Stromal cell of bone marrow (primary cell): ENCODE measurements around the gene RUNX3.
A peak's percentile ranks its signal among the peaks of the same experiment; 100 is the strongest.

Source experiments
- DNase-seq: peaks from one replicate; pipeline ENCODE4 v3.0.0-alpha.2; 2012; ENCODE audit warnings: low read depth

The RUNX3 gene

GRCh38 chr1:24946861-24947658 lies 17.0 kb upstream of the RUNX3 start:
- DNase-seq: peak; percentile 10

- no peak for DNase-seq
Measured at GRCh38 chr1:24945354-24946326, 15.6 kb upstream of the RUNX3 start.

GRCh38 chr1:24944318-24944717 lies 14.2 kb upstream of the RUNX3 start:
- DNase-seq: no peak

- DNase-seq: no peak
Measured at GRCh38 chr1:24942789-24943188, 12.7 kb upstream of the RUNX3 start.

- DNase-seq: no peak
Measured at GRCh38 chr1:24941564-24941963, 11.5 kb upstream of the RUNX3 start.

GRCh38 chr1:24940231-24940630 lies 10.2 kb upstream of the RUNX3 start:
- DNase-seq: no peak

GRCh38 chr1:24939675-24940193 lies 9.7 kb upstream of the RUNX3 start:
- DNase-seq: no peak

- no peak for DNase-seq
Measured at GRCh38 chr1:24939040-24939674, 9.1 kb upstream of the RUNX3 start.

GRCh38 chr1:24938276-24938675 lies 8.2 kb upstream of the RUNX3 start:
- DNase-seq: no peak

GRCh38 chr1:24936684-24937083 lies 6.6 kb upstream of the RUNX3 start:
- DNase-seq: no peak

GRCh38 chr1:24935615-24936484 lies 5.8 kb upstream of the RUNX3 start:
- no peak for DNase-seq

GRCh38 chr1:24935196-24935526 lies 5.1 kb upstream of the RUNX3 start:
- no peak for DNase-seq

GRCh38 chr1:24934310-24935195 lies 4.5 kb upstream of the RUNX3 start:
- no peak for DNase-seq

GRCh38 chr1:24933468-24933867 lies 3.4 kb upstream of the RUNX3 start:
- no peak for DNase-seq

GRCh38 chr1:24932725-24933294 lies 2.7 kb upstream of the RUNX3 start:
- DNase-seq: no peak

GRCh38 chr1:24932284-24932683 lies 2.2 kb upstream of the RUNX3 start:
- no peak for DNase-seq

- no peak for DNase-seq
Measured at GRCh38 chr1:24931468-24932231, 1.6 kb upstream of the RUNX3 start.

GRCh38 chr1:24931146-24931467 lies 1.0 kb upstream of the RUNX3 start:
- no peak for DNase-seq
